Myocyte (in vitro differentiated cells): Measurements from ENCODE around the gene PTPRN2. TPM values are rescaled to one million over a fixed set of nuclear protein-coding genes. Genes with fewer than 3 reads are reported as not detected.
"Not testable (repeated sequence)": the region's sequence is repeated elsewhere in the genome, so short reads cannot be mapped to it uniquely, and the experiment has no call there.

ENCODE experiments used
- DNase-seq: peaks from one replicate; pipeline ENCODE4 v3.0.0-alpha.2; 2012; ENCODE audit warnings: low read depth
- total RNA-seq: library from RNA; depleted of rRNA; stranded (reverse); fragments of >200 nt; gene quantifications from 2 replicates; pipeline ENCODE4 v1.2.3, GENCODE V29; 2014

The PTPRN2 gene
- total RNA-seq, 1 donor from 2014 or later = 0.24 TPM

GRCh38 chr7:158259671-158260418 is 327.8 kb downstream of the PTPRN2 start:
- no peak for DNase-seq

- DNase-seq = no peak
These were observed 328.5 kb downstream of the PTPRN2 start for GRCh38 chr7:158259141-158259540.

GRCh38 chr7:158258411-158259130 is 329.1 kb downstream of the PTPRN2 start:
- no peak for DNase-seq

- no peak for DNase-seq
These were observed 329.9 kb downstream of the PTPRN2 start for GRCh38 chr7:158257516-158258410.

- DNase-seq = no peak
These were observed 330.6 kb downstream of the PTPRN2 start for GRCh38 chr7:158257001-158257400.

GRCh38 chr7:158256091-158256816 is 331.4 kb downstream of the PTPRN2 start:
- DNase-seq = no peak

GRCh38 chr7:158255558-158255957 is 332.1 kb downstream of the PTPRN2 start:
- no peak for DNase-seq

- DNase-seq = no peak
These were observed 332.5 kb downstream of the PTPRN2 start for GRCh38 chr7:158255156-158255555.

GRCh38 chr7:158253670-158254045 is 334.0 kb downstream of the PTPRN2 start:
- DNase-seq = not testable (repeated sequence)

- DNase-seq = no peak
These were observed 334.6 kb downstream of the PTPRN2 start for GRCh38 chr7:158252837-158253669.

- DNase-seq = no peak
These were observed 335.4 kb downstream of the PTPRN2 start for GRCh38 chr7:158252081-158252836.

- no peak for DNase-seq
These were observed 336.3 kb downstream of the PTPRN2 start for GRCh38 chr7:158251061-158251965.

GRCh38 chr7:158249692-158250091 is 337.9 kb downstream of the PTPRN2 start:
- DNase-seq = no peak

GRCh38 chr7:158248816-158249215 is 338.8 kb downstream of the PTPRN2 start:
- no peak for DNase-seq

- no peak for DNase-seq
These were observed 339.7 kb downstream of the PTPRN2 start for GRCh38 chr7:158247758-158248487.

GRCh38 chr7:158246960-158247673 is 340.5 kb downstream of the PTPRN2 start:
- no peak for DNase-seq
